GM10266 (cell line): ENCODE data around the gene AXIN1.
A peak's percentile ranks its signal among the peaks of the same experiment; 100 is the strongest.

Experiments used
- DNase-seq: peaks from one replicate; pipeline ENCODE4 v3.0.0; 2012; ENCODE audit errors: extremely low spot score
- CTCF ChIP-seq: IDR thresholded peaks from 2 replicates; pipeline ENCODE4 v1.5.1; 2012; ENCODE audit warnings: mild to moderate bottlenecking, low read depth; ENCODE audit not compliant: control insufficient read depth, insufficient read depth; ENCODE audit errors: missing control alignments

Gene AXIN1

GRCh38 chr16:280552-280951, 72.0 kb downstream of the AXIN1 start, which contains the start of gene ARHGDIG:
Gene ARHGDIG, plus strand, starts transcription at chr16:280591. Its CDS starts 90 bp downstream, at chr16:280681.
- no peak for TF ChIP-seq CTCF
- peak; percentile 43 for DNase-seq

GRCh38 chr16:280005-280460, 72.5 kb downstream of the AXIN1 start:
- no peak for TF ChIP-seq CTCF
- DNase-seq: no peak

- DNase-seq: peak; percentile 39
- TF ChIP-seq CTCF: no peak
Measured at GRCh38 chr16:279531-279930, 73.0 kb downstream of the AXIN1 start.

- TF ChIP-seq CTCF: no peak
- DNase-seq: peak; percentile 80
Measured at GRCh38 chr16:278863-279366, 73.6 kb downstream of the AXIN1 start.

- DNase-seq: no peak
- TF ChIP-seq CTCF: no peak
Measured at GRCh38 chr16:276426-277077, 76.0 kb downstream of the AXIN1 start.

GRCh38 chr16:275786-276232, 76.7 kb downstream of the AXIN1 start, which contains the start of gene RGS11:
Gene RGS11, minus strand, starts transcription at chr16:275944. Its CDS starts 33 bp downstream, at chr16:275911.
- peak; percentile 38 for DNase-seq
- no peak for TF ChIP-seq CTCF

GRCh38 chr16:275041-275641, 77.4 kb downstream of the AXIN1 start:
- DNase-seq: peak; percentile 57
- TF ChIP-seq CTCF: no peak
